Inferior parietal cortex (tissue), 1 donor: Measurements from ENCODE around the gene C17orf50.

Source experiments
- DNase-seq: peaks from one replicate; pipeline ENCODE4 v3.0.0-alpha.2; 2016; ENCODE audit errors: extremely low spot score

The C17orf50 gene

DNA sequence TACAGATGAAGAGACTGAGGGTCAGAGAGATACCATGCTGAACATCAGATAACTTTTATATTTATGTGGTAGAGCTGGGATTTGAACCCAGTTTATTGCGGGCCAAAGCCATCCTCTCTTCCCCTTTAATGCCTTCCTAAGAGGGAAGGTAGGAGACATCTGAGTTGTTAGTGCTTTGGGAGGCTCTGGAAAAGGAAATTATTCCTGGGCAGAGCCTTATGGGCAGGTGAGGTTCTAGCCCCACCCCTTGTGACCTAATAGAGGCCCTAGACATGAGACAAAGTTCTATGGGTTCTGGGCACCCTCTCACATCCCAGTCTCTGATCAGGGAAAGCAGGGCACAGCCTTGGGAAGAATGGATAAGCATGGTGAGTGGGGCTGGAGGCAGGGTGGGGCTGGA lies at the start of gene C17orf50:
Gene C17orf50, plus strand, starts transcription at position 301 of the 400 bp plus-strand sequence. Its CDS starts 55 bp downstream, at position 356.
- DNase-seq, result no peak

GRCh38 chr17:35710950-35711349 lies 49.7 kb upstream of the C17orf50 start:
- DNase-seq, result no peak

GRCh38 chr17:35713069-35713728 lies 47.5 kb upstream of the C17orf50 start:
- DNase-seq, result no peak

GRCh38 chr17:35714988-35715387 lies 45.7 kb upstream of the C17orf50 start:
- no peak for DNase-seq

DNA sequence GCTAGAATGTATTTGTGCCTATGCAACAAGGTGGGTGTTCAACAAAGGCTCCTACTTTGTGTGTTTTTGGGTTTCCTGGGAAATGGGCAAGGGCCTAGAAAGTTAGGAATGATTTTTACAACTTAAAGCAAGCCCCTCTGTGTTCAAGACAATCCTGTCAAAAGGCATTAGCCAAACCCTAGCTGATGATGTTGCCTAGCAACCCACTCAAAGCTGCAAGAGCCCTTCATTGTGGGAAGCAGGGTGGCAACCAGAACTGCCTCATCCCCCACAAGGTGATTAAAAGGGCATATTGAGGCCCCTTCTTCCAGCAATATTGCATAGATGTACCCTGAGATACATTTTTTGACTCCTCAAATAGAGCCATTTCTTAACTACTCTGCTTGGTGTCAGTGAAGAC lies 45.3 kb upstream of the C17orf50 start:
- DNase-seq, result no peak

DNA sequence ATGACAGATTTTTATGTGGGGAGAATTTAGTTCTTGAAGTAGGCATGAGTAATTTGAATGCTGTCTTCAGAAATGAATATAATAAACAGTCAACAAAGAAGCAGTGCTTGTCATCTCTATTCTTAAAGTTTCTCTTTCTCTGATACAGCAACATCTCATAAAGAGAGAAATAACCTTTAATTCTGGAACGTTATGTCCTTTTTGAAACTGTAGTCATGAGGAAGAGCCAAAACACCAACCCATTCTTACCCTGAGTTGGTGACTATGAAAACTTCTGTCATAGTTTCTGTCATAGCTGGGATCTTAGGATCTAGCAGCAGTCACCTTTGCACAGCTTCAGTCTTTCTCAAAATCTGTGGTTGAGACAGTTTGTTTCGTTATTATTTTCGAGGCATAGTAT lies 44.5 kb upstream of the C17orf50 start:
- no peak for DNase-seq

GRCh38 chr17:35716897-35717465 lies 43.7 kb upstream of the C17orf50 start:
- DNase-seq, result no peak

DNA sequence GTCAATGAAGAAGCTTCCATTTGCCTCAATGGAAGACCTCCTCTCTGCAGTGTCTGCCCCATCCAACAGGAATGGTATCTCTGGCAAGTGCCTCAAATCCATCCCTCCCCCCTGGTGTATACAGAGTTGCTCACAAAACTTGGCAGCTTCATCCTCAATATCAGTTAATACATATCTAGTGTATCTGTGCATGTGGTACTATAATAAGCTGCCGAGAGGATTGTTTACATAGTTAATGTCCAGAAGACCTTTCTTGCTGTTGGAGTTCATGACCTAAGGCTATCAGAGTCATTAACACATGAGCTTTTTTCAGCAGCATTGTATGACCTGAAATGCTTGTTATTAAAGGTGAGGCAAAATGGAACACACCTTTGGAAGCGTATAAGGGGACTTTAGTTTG lies 43.2 kb upstream of the C17orf50 start:
- no peak for DNase-seq

- DNase-seq, result no peak
Measured at GRCh38 chr17:35723735-35724134, 37.0 kb upstream of the C17orf50 start.

GRCh38 chr17:35725058-35725457 lies 35.6 kb upstream of the C17orf50 start:
- no peak for DNase-seq

DNA sequence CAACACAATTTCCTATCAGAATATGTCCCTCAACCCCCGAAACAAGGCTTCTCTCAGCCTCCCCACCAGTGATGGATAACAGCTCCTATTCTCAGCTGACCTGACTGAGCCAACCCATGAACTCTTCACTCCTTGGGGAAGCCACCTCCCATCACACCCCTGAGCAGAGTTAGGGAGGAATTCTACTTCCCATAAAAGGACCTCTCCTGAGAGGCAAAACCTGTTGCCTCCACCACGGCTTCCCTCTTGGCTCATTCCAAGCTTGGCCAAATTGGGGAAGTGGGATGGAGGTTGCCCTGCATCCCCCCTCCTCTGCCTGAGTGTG lies 34.9 kb upstream of the C17orf50 start:
- DNase-seq, result no peak

DNA sequence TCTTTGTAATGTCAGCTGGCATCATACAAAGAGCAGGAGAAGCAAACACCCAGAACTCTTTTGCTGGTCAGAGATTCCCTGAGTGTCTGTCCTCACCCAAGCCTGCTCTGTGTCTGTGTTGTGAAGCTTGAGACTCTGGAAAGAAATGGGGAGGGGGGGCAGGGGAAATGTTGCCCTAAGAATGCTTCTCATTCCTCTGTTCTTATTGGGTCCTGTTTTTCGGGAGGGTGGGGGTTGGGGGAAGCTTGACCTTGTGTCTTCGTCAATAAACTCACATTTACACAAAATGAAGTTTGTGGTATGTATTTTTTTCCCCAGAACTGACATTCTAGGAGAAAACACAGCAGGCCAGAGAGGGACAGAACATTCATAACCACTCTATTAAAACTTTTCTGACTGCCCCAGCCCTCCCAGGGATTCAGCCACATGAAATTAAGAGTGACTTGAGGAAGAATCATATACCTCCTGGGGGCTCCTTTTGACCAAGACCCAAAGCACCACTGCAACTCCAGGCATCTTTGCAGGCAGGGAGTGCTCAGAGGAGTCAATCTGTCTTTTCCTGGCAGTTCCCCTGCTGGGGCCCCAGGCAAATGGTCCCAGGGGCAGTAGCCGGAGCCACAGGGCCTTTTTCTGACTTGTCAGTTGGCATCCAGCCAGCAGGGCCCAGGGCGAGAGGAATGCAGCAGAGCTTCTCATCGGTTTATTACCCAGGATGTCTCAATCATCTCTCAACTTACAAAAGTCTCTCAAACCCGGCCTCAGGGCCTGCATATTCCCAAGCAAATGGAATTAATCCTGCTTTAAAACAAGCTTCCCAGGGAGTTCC lies 34.3 kb upstream of the C17orf50 start:
- no peak for DNase-seq

DNA sequence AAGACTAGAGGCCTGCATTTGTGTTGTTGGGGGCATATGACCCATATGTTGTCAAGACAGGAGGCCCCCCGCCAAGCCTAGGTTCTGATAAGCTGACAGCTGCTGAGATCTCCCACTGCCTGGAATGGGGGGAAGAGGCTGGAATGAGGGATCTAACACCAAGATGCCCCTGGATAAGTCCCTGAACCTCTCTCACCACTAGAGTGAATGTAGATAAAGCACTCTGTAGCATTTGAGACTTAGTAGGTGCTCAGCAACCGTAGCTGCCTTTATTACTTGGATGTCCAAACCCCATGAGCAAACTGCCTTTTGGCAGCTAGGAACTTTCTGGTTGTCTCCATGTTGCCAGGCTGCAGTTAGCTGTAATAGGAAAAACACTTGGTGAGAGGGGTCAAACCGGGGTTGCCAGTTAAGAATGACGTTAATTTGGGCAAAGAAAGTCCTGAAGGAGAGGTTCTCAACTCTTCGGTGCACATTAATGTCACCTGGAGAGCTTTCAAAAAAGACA lies 33.7 kb upstream of the C17orf50 start:
- DNase-seq, result no peak

DNA sequence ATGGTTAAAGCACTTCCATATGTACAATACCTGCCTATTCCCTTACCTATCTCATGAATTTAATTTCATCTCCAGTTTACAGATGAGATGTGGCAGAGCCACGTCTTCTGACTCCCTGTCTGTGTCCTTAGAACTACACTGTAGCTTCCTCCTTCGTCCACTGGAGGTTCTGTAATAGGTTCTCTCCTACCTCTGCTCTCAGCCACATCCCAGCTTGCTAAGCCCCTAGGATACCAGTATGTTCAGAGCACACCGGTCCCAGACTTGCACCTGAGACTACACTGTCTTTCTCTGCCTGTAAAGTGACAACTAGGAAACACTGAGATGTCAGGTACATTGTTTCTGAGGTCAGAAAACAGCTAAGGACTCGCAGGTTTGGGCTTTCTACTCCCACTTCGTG lies 33.1 kb upstream of the C17orf50 start:
- no peak for DNase-seq

DNA sequence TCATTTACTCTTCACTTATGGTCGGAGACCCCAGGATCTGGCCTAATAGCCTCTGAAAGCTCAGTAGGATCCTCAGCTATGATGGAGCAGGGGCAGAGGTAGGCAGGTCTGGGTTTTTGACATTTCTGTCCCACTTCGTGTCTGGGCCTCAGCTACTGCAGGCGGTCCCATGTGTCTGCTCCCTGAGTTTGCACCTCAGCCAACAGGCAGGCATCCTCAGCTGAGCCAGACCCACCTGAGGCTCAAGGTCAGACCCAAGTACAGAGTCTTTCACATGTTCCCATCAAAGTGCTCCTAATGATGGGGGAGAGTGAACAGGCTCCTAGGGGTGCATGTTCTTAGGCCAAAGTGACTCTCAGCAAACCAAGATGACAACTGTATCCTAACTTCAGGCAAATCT lies 32.1 kb upstream of the C17orf50 start:
- DNase-seq, result no peak

- DNase-seq, result no peak
Measured at GRCh38 chr17:35729405-35729833, 31.3 kb upstream of the C17orf50 start.

GRCh38 chr17:35730400-35731005 lies 30.2 kb upstream of the C17orf50 start:
- DNase-seq, result no peak

GRCh38 chr17:35731239-35731916 lies 29.3 kb upstream of the C17orf50 start, which contains the start of gene RASL10B:
RASL10B (plus strand) TSS chr17:35731639; CDS start chr17:35735185, 3,546 bp downstream.
- DNase-seq, result no peak

DNA sequence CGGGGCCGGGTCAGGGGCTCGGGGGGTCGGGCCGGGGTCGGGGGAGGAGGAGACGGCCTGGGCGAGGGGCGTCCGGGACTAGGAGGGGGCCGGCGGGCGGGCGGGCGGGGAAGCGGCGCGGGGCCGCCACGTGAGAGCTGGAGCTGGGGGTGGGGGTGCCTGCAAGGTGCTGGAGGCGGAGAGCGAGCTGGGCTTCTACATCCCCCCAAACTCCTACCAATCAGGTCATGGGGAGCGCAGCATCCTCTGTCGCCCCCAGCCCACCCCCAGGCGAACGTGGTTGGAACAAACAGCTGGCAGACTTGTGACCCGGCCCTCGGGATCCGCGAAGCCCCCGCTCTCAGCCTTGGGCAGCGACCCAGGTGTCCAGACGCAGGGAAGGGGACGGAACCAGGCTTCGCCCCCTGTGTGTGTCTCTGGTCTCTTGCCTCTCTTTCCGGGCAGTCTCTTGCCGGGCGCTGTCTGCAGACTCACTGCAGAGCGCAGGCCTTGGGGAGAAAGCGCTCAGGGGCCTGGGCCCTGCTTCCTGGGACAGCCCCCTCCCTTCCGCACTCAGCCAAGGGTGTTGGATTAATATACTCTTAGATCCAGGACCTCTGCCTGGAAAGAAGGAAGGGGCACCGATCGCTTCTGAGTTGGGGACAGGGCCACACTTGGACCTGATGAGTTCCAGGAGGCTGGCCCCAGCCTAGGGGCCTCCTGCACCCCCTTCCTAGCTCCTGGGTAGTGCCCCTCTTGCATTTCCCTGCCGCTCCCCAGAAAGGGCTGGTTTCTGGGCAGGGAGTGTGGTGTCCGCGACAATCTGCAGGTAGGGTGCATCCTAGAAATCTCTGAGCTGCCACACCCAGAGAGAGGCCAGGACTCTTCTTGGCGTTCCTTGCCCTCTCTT lies 28.5 kb upstream of the C17orf50 start:
- no peak for DNase-seq

- DNase-seq, result no peak
Measured at GRCh38 chr17:35732806-35733136, 27.9 kb upstream of the C17orf50 start.

- DNase-seq, result no peak
Measured at GRCh38 chr17:35733366-35733765, 27.3 kb upstream of the C17orf50 start.
